GM21619 (cell line): ENCODE measurements around the gene GRIP1.

ENCODE experiments used
- ATAC-seq: cut with Tn5 transposase; IDR thresholded peaks from one replicate; pipeline ENCODE4 v1.9.1; 2021; ENCODE audit not compliant: unreplicated experiment

GRIP1 gene

GRCh38 chr12:66678338-66679275, at the start of gene GRIP1:
TSS of gene GRIP1 (minus strand) at chr12:66679076. CDS start at chr12:66678904, 172 bp downstream.
- no peak for ATAC-seq

GRCh38 chr12:66726556-66726955, 47.7 kb upstream of the GRIP1 start:
- no peak for ATAC-seq

- no peak for ATAC-seq
These were observed 46.2 kb upstream of the GRIP1 start for GRCh38 chr12:66725031-66725430.

GRCh38 chr12:66724616-66725015, 45.7 kb upstream of the GRIP1 start:
- no peak for ATAC-seq

- ATAC-seq: no peak
These were observed 45.1 kb upstream of the GRIP1 start for GRCh38 chr12:66724026-66724425.

- no peak for ATAC-seq
These were observed 41.0 kb upstream of the GRIP1 start for GRCh38 chr12:66719862-66720261.

GRCh38 chr12:66717036-66717673, 38.3 kb upstream of the GRIP1 start:
- ATAC-seq: no peak

GRCh38 chr12:66716522-66716921, 37.6 kb upstream of the GRIP1 start:
- no peak for ATAC-seq

GRCh38 chr12:66714709-66715108, 35.8 kb upstream of the GRIP1 start:
- no peak for ATAC-seq

- ATAC-seq: no peak
These were observed 35.1 kb upstream of the GRIP1 start for GRCh38 chr12:66713984-66714383.

- no peak for ATAC-seq
These were observed 31.0 kb upstream of the GRIP1 start for GRCh38 chr12:66709893-66710292.

GRCh38 chr12:66709457-66709773, 30.5 kb upstream of the GRIP1 start:
- ATAC-seq: no peak

- ATAC-seq: no peak
These were observed 30.0 kb upstream of the GRIP1 start for GRCh38 chr12:66708704-66709456.

- ATAC-seq: no peak
These were observed 28.3 kb upstream of the GRIP1 start for GRCh38 chr12:66707002-66707697.

GRCh38 chr12:66699738-66700482, 21.0 kb upstream of the GRIP1 start:
- ATAC-seq: no peak

- ATAC-seq: no peak
These were observed 19.7 kb upstream of the GRIP1 start for GRCh38 chr12:66698558-66698957.

GRCh38 chr12:66697404-66697803, 18.5 kb upstream of the GRIP1 start:
- ATAC-seq: no peak

- ATAC-seq: no peak
These were observed 16.1 kb upstream of the GRIP1 start for GRCh38 chr12:66694666-66695613.

- peak; percentile 88 for ATAC-seq
These were observed 15.1 kb upstream of the GRIP1 start for GRCh38 chr12:66693901-66694513.
